AG09309 (cell line): Measurements from ENCODE around the gene C5orf58.

Experiments
- DNase-seq: peaks from one replicate; pipeline ENCODE4 v3.0.0-alpha.2; 2010; ENCODE audit warnings: low read depth
- H3K4me3 ChIP-seq: 2 replicates; pipeline ENCODE4 v1.5.1; 2011; ENCODE audit warnings: mild to moderate bottlenecking, low read depth, low read length, moderate library complexity; ENCODE audit not compliant: control insufficient read depth
- TF ChIP-seq, protein P1 (sequence below): IDR thresholded peaks from 2 replicates; pipeline ENCODE4 v1.5.1; 2011; ENCODE audit warnings: mild to moderate bottlenecking, low read depth, low read length, inconsistent platforms; ENCODE audit not compliant: insufficient read depth, control insufficient read depth; ENCODE audit errors: missing control alignments

C5orf58 gene

DNA sequence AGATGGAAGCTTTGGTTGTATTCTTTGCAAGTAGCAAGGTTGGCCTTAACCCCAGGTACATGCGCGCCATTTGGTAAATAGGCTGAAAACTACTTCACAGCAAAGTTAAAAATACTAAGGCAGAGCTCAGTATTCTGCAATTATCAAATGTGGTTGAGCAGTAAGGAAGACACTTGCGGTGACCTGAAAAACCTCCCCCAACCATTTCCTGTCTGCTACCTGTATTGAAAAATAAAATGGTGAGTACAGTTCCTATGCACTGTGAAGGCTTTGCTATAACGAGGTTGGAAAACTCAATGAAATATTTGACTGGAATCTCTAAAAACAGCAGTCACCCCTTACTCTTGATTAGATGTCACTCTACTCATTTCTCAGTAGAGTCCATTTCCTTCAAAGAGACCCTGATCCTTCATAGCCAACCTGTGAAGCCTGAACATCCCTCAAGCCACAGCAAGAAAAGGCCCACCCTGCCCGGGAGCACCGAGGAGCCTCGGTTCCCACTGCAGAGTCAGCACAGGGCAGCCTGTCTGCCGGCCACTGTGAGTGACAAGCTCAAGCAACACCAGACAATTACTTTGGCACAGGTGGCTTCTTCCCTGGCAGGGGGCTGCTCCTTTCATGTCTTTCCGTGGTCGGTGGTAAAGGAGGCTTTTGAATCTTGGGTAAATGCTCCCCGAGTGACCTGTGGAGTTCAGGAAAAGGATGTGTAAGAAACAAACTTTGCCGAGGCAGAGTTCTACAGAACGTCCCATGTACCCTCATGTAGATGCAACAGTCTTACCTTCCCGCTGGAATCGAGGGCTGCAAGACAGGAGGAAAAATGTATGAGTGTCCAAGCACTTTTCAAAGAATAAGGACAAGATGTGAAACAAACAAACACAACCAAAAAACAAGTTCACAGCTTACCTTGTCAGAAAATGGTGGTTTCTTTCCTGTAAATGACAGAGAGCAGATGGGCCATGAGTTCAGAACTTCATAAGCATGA is 29.6 kb downstream of the C5orf58 start:
- DNase-seq: no peak
- TF ChIP-seq, protein P1, sequence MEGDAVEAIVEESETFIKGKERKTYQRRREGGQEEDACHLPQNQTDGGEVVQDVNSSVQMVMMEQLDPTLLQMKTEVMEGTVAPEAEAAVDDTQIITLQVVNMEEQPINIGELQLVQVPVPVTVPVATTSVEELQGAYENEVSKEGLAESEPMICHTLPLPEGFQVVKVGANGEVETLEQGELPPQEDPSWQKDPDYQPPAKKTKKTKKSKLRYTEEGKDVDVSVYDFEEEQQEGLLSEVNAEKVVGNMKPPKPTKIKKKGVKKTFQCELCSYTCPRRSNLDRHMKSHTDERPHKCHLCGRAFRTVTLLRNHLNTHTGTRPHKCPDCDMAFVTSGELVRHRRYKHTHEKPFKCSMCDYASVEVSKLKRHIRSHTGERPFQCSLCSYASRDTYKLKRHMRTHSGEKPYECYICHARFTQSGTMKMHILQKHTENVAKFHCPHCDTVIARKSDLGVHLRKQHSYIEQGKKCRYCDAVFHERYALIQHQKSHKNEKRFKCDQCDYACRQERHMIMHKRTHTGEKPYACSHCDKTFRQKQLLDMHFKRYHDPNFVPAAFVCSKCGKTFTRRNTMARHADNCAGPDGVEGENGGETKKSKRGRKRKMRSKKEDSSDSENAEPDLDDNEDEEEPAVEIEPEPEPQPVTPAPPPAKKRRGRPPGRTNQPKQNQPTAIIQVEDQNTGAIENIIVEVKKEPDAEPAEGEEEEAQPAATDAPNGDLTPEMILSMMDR: no peak
- H3K4me3 ChIP-seq: no peak overlapping the region

DNA sequence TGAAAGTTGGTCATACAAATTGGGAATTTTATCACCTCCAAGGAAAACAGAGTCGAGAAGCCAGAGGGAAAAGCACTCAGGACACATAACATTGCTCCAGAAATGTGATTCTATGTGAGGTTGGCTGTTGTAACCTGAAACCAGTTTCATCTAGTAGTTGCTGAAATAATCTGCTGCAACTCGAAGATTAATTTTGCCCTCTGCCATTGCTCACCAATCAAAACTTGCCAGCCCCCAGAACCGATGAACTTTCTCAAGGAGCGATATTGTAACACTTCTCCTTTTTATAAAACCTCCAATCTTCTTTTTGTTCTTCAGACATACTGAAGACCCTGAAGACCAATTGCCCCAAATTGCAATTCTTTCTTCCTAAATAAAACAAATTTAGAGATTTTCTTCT is 31.1 kb downstream of the C5orf58 start:
- DNase-seq: no peak
- H3K4me3 ChIP-seq: no peak overlapping the region
- TF ChIP-seq, protein P1: no peak

DNA sequence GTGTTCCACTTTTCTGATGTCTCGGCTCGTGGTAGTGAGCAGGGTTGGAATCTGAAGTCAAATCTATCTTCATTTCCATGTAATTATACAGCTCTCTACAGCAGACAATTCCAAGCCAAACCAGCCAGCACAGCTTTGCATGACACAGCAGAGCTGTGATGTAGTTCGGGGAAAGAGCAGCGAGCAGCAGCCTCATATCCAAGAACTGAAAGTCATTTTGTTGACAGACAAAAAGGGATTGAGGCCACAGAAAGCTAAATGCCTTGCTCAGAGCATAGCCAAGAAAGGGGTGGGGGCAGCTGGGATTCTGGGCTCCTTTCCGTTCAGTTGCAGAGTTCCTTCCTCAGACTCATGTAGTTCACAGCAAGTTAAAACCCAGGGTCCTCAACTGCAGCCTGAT is 32.7 kb downstream of the C5orf58 start:
- TF ChIP-seq, protein P1: no peak
- H3K4me3 ChIP-seq: no peak overlapping the region
- DNase-seq: no peak

DNA sequence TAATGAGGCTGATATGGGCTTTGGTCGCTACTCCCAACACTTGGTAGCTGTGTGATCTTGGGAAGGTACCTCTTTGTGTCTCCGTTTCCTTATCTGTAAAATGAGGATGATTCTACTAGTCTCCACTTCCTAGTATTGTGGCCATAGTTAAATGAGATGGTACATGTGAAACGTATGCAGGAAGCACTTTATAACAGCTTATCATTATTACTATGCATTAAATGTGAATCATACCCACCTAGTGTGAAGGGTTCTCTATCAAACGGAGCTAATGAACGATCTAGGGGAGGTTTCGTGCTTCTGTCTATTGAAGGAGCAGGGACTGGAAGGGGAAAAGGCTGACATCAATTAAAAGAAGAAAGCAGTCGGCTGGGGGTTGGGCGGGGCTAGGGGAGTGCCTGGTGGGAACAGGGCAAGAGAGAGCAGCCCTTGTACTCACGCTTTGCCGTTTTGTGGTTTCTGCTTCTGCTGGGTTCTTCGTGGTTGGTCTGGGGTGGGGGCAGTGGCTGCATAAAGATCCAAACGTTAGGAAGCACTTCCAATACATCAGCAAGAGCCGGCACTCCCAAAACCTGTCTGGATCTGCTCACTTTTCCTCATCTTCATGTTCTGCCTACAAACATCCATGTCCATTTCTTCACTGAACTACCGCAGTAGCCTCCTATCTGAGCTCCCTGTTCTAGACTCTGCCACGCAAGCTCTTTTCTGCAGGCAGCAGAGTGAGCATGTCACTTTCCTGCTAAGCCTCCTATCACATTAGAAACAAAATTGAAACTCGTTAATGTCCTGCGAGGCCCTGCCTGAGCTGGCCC is 34.0 kb downstream of the C5orf58 start:
- TF ChIP-seq, protein P1: no peak

DNA sequence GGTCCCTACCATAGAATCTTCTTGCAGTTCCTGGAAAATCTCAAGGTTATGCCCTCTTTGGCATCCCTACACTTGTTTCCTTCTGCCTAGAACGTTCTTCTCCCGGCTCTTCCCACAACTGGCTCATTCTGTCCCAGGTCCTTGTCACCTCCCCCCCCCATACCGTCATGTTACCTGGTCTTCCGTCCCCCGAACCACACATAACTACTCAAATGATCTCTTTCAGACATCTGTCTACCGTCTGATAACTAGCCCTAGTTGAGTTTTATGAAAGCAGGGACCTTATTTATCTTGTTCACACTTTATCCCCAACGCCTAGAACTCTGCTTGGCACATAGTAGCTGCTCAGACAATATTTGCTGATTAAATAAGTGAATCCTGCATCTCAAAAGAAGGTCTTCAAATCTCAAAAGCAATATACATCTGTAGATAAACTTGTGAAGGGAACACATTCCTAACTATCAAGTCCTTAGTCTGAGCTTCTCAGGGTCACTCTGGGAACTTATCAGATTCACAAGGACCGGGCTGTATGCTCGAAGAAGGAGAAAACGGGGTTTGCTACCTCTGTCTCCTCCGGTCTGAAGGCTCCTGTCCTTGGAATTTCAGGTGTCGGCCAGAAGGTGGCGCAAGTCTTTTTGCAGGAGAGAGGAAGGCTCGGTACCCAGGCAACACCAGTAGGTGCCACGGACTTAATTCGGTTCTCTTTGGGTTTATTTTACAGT is 34.8 kb downstream of the C5orf58 start:
- DNase-seq: peak; percentile 27
- TF ChIP-seq, protein P1: peak; percentile 86
- no peak overlapping the region for H3K4me3 ChIP-seq

More for the DNA sequence above, 34.0 kb downstream of the C5orf58 start:
- DNase-seq: no peak
- no peak overlapping the region for H3K4me3 ChIP-seq

DNA sequence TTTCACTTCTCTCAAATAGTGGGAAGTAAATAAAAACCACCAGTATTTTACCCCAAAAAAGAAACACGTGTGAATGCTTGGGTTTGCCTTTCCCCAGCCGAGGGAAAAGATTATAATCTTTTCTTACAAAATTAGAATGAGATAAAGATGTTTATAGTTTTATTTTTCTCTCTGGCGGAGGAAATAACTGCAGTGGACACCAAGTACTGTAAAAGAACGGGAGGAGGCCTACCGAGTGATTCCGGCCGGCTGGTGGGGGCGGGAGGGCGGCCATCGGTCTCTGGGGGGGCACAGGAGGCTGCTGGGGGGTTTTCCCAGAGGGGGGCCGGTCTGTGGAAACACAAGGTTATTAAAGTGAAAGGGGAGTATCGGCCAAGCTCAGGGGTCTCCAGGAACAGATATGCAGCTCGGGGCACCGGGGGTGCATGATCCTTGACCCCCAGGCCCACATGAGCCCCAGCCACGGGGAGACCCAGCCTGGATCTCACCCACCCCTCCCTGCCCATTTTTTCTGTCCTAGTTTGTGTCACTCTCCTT is 35.4 kb downstream of the C5orf58 start:
- TF ChIP-seq, protein P1: no peak

More for the DNA sequence above, 35.4 kb downstream of the C5orf58 start:
- no peak overlapping the region for H3K4me3 ChIP-seq
- DNase-seq: no peak
